ENCODE measurements around the gene RASL10A.
"Not testable (repeated sequence)": the region's sequence is repeated elsewhere in the genome, so short reads cannot be mapped to it uniquely, and the experiment has no call there.

Gene RASL10A, protein sequence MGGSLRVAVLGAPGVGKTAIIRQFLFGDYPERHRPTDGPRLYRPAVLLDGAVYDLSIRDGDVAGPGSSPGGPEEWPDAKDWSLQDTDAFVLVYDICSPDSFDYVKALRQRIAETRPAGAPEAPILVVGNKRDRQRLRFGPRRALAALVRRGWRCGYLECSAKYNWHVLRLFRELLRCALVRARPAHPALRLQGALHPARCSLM

GRCh38 chr22:29315286-29316140 is at the start of gene RASL10A:
Gene RASL10A (minus strand): TSS chr22:29315697. CDS start chr22:29315246, 451 bp downstream.
- Histone ChIP-seq H3K4me3 (ENCODE audit: low read depth, low read length) (peak within 1 kb of the TSS; percentile 48), H3K9me3 (ENCODE audit: control insufficient read depth, insufficient read depth, low read length) (no peaks in the 10 kb centered on the region), H3K4me1 (ENCODE audit: control insufficient read depth, insufficient read depth, low read length) (peaks cover 11% of the 10 kb centered on the region), H3K9ac (ENCODE audit: low read depth, low read length) (no peak within 1 kb of the TSS), H3K36me3 (ENCODE audit: control insufficient read depth, insufficient read depth, low read length) (no peaks in the 10 kb centered on the region), H3K27me3 (ENCODE audit: control insufficient read depth, insufficient read depth, low read length) (peaks cover 45% of the 10 kb centered on the region)

DNA sequence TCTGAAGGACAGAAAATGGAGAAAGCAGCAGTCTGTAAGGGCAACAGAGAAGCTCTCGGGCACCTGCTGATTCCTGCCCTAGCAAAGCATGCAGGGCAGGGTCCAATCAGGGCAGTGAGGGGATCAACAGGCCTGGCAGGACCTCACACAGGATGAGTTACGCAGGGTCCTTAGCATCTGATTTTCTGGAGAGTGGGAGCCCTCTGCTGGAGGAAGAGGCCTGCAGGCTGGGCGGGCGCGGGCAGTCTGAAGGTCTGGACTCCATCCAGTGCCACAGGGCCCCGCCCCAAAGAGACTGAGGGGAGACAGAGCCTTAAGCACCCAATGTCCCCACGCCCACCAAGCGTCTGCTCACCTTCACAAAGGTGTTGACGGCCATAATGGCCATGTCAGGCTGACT is 44.0 kb upstream of the RASL10A start:
- peaks cover 37% of the 10 kb centered on the region for H3K36me3 ChIP-seq (ENCODE audit: control insufficient read depth, insufficient read depth, low read length)
- H3K9ac ChIP-seq (ENCODE audit: low read depth, low read length) = no peak overlapping the region
- no peaks in the 10 kb centered on the region for H3K27me3 ChIP-seq (ENCODE audit: control insufficient read depth, insufficient read depth, low read length)
- H3K4me3 ChIP-seq (ENCODE audit: low read depth, low read length) = no peak overlapping the region
- no peaks in the 10 kb centered on the region for H3K4me1 ChIP-seq (ENCODE audit: control insufficient read depth, insufficient read depth, low read length)
- H3K9me3 ChIP-seq (ENCODE audit: control insufficient read depth, insufficient read depth, low read length) = no peaks in the 10 kb centered on the region

GRCh38 chr22:29357193-29357890 is 41.8 kb upstream of the RASL10A start:
- H3K4me1 ChIP-seq (ENCODE audit: control insufficient read depth, insufficient read depth, low read length); H3K9ac ChIP-seq (ENCODE audit: low read depth, low read length); H3K27me3 ChIP-seq (ENCODE audit: control insufficient read depth, insufficient read depth, low read length); H3K4me3 ChIP-seq (ENCODE audit: low read depth, low read length); H3K9me3 ChIP-seq (ENCODE audit: control insufficient read depth, insufficient read depth, low read length): not testable (repeated sequence)
- peaks cover 49% of the 10 kb centered on the region for H3K36me3 ChIP-seq (ENCODE audit: control insufficient read depth, insufficient read depth, low read length)

- H3K9me3 ChIP-seq (ENCODE audit: control insufficient read depth, insufficient read depth, low read length) = no peaks in the 10 kb centered on the region
- no peaks in the 10 kb centered on the region for H3K27me3 ChIP-seq (ENCODE audit: control insufficient read depth, insufficient read depth, low read length)
- no peak overlapping the region for H3K4me3 ChIP-seq (ENCODE audit: low read depth, low read length)
- no peaks in the 10 kb centered on the region for H3K4me1 ChIP-seq (ENCODE audit: control insufficient read depth, insufficient read depth, low read length)
- H3K9ac ChIP-seq (ENCODE audit: low read depth, low read length) = no peak overlapping the region
- peaks cover 76% of the 10 kb centered on the region for H3K36me3 ChIP-seq (ENCODE audit: control insufficient read depth, insufficient read depth, low read length)
Measured at GRCh38 chr22:29353860-29354259, 38.4 kb upstream of the RASL10A start.

- H3K36me3 ChIP-seq (ENCODE audit: control insufficient read depth, insufficient read depth, low read length) = peaks cover 74% of the 10 kb centered on the region
- H3K4me3 ChIP-seq (ENCODE audit: low read depth, low read length) = no peak overlapping the region
- no peaks in the 10 kb centered on the region for H3K27me3 ChIP-seq (ENCODE audit: control insufficient read depth, insufficient read depth, low read length)
- H3K9me3 ChIP-seq (ENCODE audit: control insufficient read depth, insufficient read depth, low read length) = no peaks in the 10 kb centered on the region
- H3K4me1 ChIP-seq (ENCODE audit: control insufficient read depth, insufficient read depth, low read length) = no peaks in the 10 kb centered on the region
- no peak overlapping the region for H3K9ac ChIP-seq (ENCODE audit: low read depth, low read length)
Measured at GRCh38 chr22:29353286-29353685, 37.8 kb upstream of the RASL10A start.

DNA sequence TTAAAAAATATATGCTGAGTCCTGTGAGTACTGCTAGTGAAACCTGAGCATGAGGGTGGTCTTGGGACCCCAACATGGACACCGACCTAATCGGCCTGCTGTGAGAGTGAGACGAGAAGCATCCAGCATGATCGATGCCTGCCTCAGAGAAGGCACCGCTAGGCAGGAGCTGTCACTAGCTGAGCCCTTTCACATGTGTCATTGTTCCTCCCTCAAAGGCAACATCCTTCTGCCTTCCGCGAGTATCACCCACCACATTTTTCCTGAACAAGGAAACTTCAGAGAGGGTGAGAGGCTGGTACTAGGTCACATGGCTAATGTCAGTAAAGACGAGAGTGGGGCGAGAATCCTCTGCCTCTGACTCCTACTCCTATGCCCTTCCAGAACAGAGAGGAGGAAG is 37.3 kb upstream of the RASL10A start:
- peaks cover 74% of the 10 kb centered on the region for H3K36me3 ChIP-seq (ENCODE audit: control insufficient read depth, insufficient read depth, low read length)

DNA sequence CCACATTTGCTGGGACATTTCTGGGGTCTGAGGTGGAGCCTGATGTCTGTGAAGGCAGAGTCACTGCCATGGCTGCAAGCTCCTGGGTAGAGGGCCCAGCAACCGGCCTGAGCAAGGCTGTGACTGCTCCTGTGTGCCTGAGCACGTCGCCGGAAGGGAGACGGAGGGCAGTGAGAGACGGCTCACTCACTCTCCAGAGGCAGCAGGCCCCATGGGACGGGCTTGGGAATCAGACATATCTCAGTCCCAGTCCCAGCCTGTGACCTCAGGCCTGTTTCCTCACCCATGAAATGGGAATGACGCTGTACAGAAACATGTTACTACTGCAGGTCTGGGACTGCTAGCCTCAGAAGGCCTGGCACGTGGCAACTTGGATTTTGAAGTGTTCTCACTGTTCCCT is 36.4 kb upstream of the RASL10A start:
- Histone ChIP-seq H3K4me1 (ENCODE audit: control insufficient read depth, insufficient read depth, low read length) (no peaks in the 10 kb centered on the region), H3K4me3 (ENCODE audit: low read depth, low read length) (no peak overlapping the region), H3K27me3 (ENCODE audit: control insufficient read depth, insufficient read depth, low read length) (no peaks in the 10 kb centered on the region), H3K9me3 (ENCODE audit: control insufficient read depth, insufficient read depth, low read length) (no peaks in the 10 kb centered on the region), H3K9ac (ENCODE audit: low read depth, low read length) (no peak overlapping the region), H3K36me3 (ENCODE audit: control insufficient read depth, insufficient read depth, low read length) (peaks cover 74% of the 10 kb centered on the region)

More for the DNA sequence above, 37.3 kb upstream of the RASL10A start:
- no peak overlapping the region for H3K9ac ChIP-seq (ENCODE audit: low read depth, low read length)
- no peaks in the 10 kb centered on the region for H3K4me1 ChIP-seq (ENCODE audit: control insufficient read depth, insufficient read depth, low read length)
- H3K27me3 ChIP-seq (ENCODE audit: control insufficient read depth, insufficient read depth, low read length) = no peaks in the 10 kb centered on the region
- no peak overlapping the region for H3K4me3 ChIP-seq (ENCODE audit: low read depth, low read length)
- no peaks in the 10 kb centered on the region for H3K9me3 ChIP-seq (ENCODE audit: control insufficient read depth, insufficient read depth, low read length)

DNA sequence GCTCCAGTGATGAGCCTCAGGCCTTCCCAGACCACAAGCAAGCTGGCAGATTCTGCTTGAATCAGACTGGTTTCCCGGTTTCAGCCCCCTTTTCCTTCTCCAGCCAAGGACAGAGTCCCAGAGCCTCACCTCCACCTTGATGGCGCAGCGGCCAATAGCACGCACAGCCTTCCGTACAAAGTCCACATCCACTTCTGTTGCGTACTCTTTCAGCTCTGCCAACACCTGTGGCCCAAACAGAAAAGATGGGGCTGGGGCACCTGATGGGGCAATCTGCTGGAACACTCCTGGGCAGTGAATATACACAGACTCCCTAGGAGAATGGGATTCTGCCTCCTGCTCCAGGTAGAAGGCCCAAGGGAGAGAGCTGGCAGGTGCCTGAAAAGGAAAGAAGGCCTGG is 35.5 kb upstream of the RASL10A start:
- peaks cover 72% of the 10 kb centered on the region for H3K36me3 ChIP-seq (ENCODE audit: control insufficient read depth, insufficient read depth, low read length)
- no peaks in the 10 kb centered on the region for H3K9me3 ChIP-seq (ENCODE audit: control insufficient read depth, insufficient read depth, low read length)
- H3K9ac ChIP-seq (ENCODE audit: low read depth, low read length) = no peak overlapping the region
- H3K4me1 ChIP-seq (ENCODE audit: control insufficient read depth, insufficient read depth, low read length) = no peaks in the 10 kb centered on the region
- H3K4me3 ChIP-seq (ENCODE audit: low read depth, low read length) = no peak overlapping the region
- H3K27me3 ChIP-seq (ENCODE audit: control insufficient read depth, insufficient read depth, low read length) = no peaks in the 10 kb centered on the region

DNA sequence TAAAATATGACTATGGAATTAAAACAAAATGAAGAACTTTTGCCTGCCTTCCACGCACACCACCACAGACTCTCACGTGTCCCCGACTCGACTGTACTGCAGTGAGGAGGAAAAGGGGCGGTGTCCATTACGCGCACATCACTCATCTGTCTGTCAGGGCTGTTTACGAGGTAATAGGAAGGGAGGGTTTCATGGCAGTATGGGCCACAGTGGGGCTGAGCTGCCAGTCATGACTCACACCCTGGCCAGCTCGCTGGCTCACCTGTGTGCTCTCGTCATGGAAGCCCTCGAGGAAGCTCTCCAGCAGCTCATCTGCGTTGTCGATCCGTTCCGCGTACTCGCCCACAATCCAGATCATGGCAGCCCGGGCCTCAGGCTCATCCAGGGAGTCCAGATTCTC is 33.5 kb upstream of the RASL10A start:
- H3K4me3 ChIP-seq (ENCODE audit: low read depth, low read length) = no peak overlapping the region
- no peak overlapping the region for H3K9ac ChIP-seq (ENCODE audit: low read depth, low read length)
- H3K9me3 ChIP-seq (ENCODE audit: control insufficient read depth, insufficient read depth, low read length) = no peaks in the 10 kb centered on the region
- no peaks in the 10 kb centered on the region for H3K27me3 ChIP-seq (ENCODE audit: control insufficient read depth, insufficient read depth, low read length)
- no peaks in the 10 kb centered on the region for H3K4me1 ChIP-seq (ENCODE audit: control insufficient read depth, insufficient read depth, low read length)
- peaks cover 61% of the 10 kb centered on the region for H3K36me3 ChIP-seq (ENCODE audit: control insufficient read depth, insufficient read depth, low read length)

DNA sequence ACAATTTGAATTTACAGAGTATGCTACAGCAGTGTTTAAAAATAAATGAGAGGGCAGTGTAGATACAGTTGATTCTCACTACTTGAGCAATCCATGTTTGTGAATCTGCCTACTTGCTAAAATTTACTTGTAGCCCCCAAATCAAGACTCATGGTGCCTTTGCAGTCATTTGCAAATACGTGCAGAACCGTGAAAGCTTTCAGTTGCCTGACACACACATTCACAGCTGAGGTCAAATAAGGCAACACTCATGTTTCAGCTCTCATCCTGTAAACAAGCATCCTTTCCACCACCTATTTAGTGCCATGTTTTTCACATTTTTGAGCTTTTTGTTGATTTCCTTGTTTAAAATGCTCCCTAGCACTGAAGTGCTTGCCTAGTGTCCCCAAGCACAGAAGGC is 32.5 kb upstream of the RASL10A start:
- Histone ChIP-seq H3K9ac (ENCODE audit: low read depth, low read length) (no peak overlapping the region), H3K4me1 (ENCODE audit: control insufficient read depth, insufficient read depth, low read length) (no peaks in the 10 kb centered on the region), H3K9me3 (ENCODE audit: control insufficient read depth, insufficient read depth, low read length) (no peaks in the 10 kb centered on the region), H3K4me3 (ENCODE audit: low read depth, low read length) (no peak overlapping the region), H3K27me3 (ENCODE audit: control insufficient read depth, insufficient read depth, low read length) (no peaks in the 10 kb centered on the region), H3K36me3 (ENCODE audit: control insufficient read depth, insufficient read depth, low read length) (peaks cover 67% of the 10 kb centered on the region)

DNA sequence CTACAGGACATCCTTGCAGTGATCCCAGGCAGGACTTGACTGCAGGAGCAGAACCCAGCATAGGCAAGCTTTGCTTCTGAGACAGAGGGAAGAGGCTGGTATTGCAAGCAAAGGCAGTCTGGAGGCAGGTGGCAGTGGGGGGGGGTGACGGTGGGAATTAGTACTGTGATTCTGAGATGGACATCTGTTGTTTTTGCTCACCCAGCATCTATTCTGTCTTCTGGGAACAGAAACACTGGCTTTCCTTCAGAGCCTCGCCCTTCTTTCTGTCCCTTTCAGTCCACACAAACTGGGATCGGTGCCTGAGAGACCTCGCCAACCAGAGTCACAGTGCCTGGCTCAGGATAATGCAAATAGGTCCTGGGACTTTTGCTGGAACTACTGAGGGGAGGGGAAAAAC is 31.2 kb upstream of the RASL10A start:
- Histone ChIP-seq H3K4me3 (ENCODE audit: low read depth, low read length) (no peak overlapping the region), H3K27me3 (ENCODE audit: control insufficient read depth, insufficient read depth, low read length) (no peaks in the 10 kb centered on the region), H3K9ac (ENCODE audit: low read depth, low read length) (no peak overlapping the region), H3K9me3 (ENCODE audit: control insufficient read depth, insufficient read depth, low read length) (no peaks in the 10 kb centered on the region), H3K36me3 (ENCODE audit: control insufficient read depth, insufficient read depth, low read length) (peaks cover 63% of the 10 kb centered on the region), H3K4me1 (ENCODE audit: control insufficient read depth, insufficient read depth, low read length) (no peaks in the 10 kb centered on the region)

All from iPS-15b (cell line).